Stomach (tissue), 9 donors: ENCODE measurements around the gene DYDC1. TPM values are rescaled to one million over a fixed set of nuclear protein-coding genes. Genes with fewer than 3 reads are reported as not detected.

Experiments
- DNase-seq, 2 donors: peaks; one replicate each; pipeline versions ENCODE4 v3.0.0 to v3.0.0-alpha.2; 2013 to 2019
- H3K27ac ChIP-seq, 5 donors: fragments of 200-600 bp in 4 of 5; sonication (generic) in 4 of 5; one replicate each; pipeline ENCODE4 v1.5.1; 2013 to 2019; ENCODE audit warnings: mild to moderate bottlenecking in 1 of 5, moderate library complexity in 1 of 5
- H3K27me3 ChIP-seq, 3 donors: fragments of 200-600 bp; sonication (generic); one replicate each; pipeline ENCODE4 v1.5.1; 2017 to 2019; ENCODE audit warnings: mixed run types in 1 of 3
- H3K36me3 ChIP-seq, 4 donors: fragments of 200-600 bp; sonication (generic); 1 replicate in 3 of 4; 2 replicates in 1 of 4; pipeline ENCODE4 v1.5.1; 2016 to 2019
- H3K4me1 ChIP-seq, 4 donors: fragments of 200-600 bp; sonication (generic); one replicate each; pipeline ENCODE4 v1.5.1; 2016 to 2019
- H3K4me3 ChIP-seq, 4 donors: fragments of 200-600 bp; sonication (generic) in 3 of 4; one replicate each; pipeline ENCODE4 v1.5.1; 2016 to 2019; ENCODE audit warnings: mild to moderate bottlenecking in 1 of 4
- H3K9me3 ChIP-seq, 4 donors: fragments of 200-600 bp; sonication (generic); one replicate each; pipeline ENCODE4 v1.5.1; 2016 to 2019
- CTCF ChIP-seq, 7 experiments: fragments of 450-650 bp in 4 of 7; fragments of 200-600 bp in 3 of 7; sonication (generic) in 3 of 7; IDR thresholded peaks; one replicate each; pipeline ENCODE4 v1.5.1; 2016 to 2019; ENCODE audit warnings: antibody characterized with exemption in 7 of 7, control low read depth in 2 of 7, mild to moderate bottlenecking in 1 of 7
- EP300 ChIP-seq: sonication (generic); formaldehyde crosslinking; IDR thresholded peaks from one replicate; pipeline ENCODE4 v1.6.1; 2017; ENCODE audit warnings: antibody characterized with exemption
- POLR2A ChIP-seq, 4 donors: fragments of 450-650 bp; IDR thresholded peaks; one replicate each; pipeline ENCODE4 v1.6.1; 2016; ENCODE audit warnings: antibody characterized with exemption in 4 of 4, control low read depth in 2 of 4, mild to moderate bottlenecking in 1 of 4, moderate library complexity in 1 of 4
- POLR2AphosphoS5 ChIP-seq, 3 donors: sonication (generic); formaldehyde crosslinking; IDR thresholded peaks; one replicate each; pipeline ENCODE4 v1.6.1; 2016; ENCODE audit warnings: antibody characterized with exemption in 3 of 3
- WGBS, 5 donors: extraction: QIAGEN DNeasy Blood & Tissue Kit in 3 of 5; methylation state at CpG; one replicate each; pipeline versions ENCODE4 v1.1.5 to v1.1.7; 2013 to 2018; 5-methylcytosine and 5-hydroxymethylcytosine counted together
- intact Hi-C: fragments of 100-400 bp; cut with DNase I; formaldehyde crosslinking; loops from one replicate; pipeline ENCODE4 v1.15.1; 2023; ENCODE audit warnings: low total_unique reads
- polyA plus RNA-seq, 3 donors: library from polyadenylated mRNA; stranded (reverse); fragments of 200-250 nt; gene quantifications; one replicate each; pipeline ENCODE4 v1.2.3, GENCODE V29; 2013
- total RNA-seq, 5 donors: library from RNA; depleted of rRNA; stranded (reverse); fragments of >200 nt; gene quantifications; one replicate each; pipeline versions ENCODE4 v1.1.0 to v1.2.3, GENCODE V29; 2014 to 2016
- donor health status: healthy with polysubstance abuse.
- donor health status: Bipolar disorder and iron deficiency.
- donor health status: healthy.

DYDC1 gene
- total and polyA plus RNA-seq, 8 donors = not detected

GRCh38 chr10:80344276-80344675 is 12.3 kb downstream of the DYDC1 start:
- H3K4me3 ChIP-seq = no peak overlapping the region
- intact Hi-C loops = no loop called here
- 67 to 83% (median 68%) methylated on average over 1 of the region's 1 CpG for WGBS, 5 donors

GRCh38 chr10:80333983-80334382 is 22.6 kb downstream of the DYDC1 start:
- TF ChIP-seq POLR2AphosphoS5 (IDR thresholded peaks at IDR 0.05) (no peak), CTCF (IDR thresholded peaks at IDR 0.05) (no peak), POLR2A (IDR thresholded peaks at IDR 0.05) (no peak), EP300 (no peak)
- no peak overlapping the region for H3K4me3 ChIP-seq
- H3K4me1 ChIP-seq = no peaks in the 10 kb centered on the region
- H3K27ac ChIP-seq = no peak overlapping the region
- H3K36me3 ChIP-seq = no peaks in the 10 kb centered on the region
- DNase-seq = no peak
- no peaks in the 10 kb centered on the region for H3K27me3 ChIP-seq
- intact Hi-C loops = no loop called here
- WGBS, 5 donors = 89 to 100% (median 92%) methylated on average over 1 of the region's 1 CpG
- H3K9me3 ChIP-seq = no peaks in the 10 kb centered on the region

More at GRCh38 chr10:80344276-80344675, 12.3 kb downstream of the DYDC1 start:
- no peak for DNase-seq
- no peak for TF ChIP-seq CTCF (IDR thresholded peaks at IDR 0.05)
- TF ChIP-seq EP300 = no peak
- TF ChIP-seq POLR2A (IDR thresholded peaks at IDR 0.05) = no peak
- no peak for TF ChIP-seq POLR2AphosphoS5 (IDR thresholded peaks at IDR 0.05)
- H3K4me1 ChIP-seq = no peaks in the 10 kb centered on the region
- no peaks in the 10 kb centered on the region for H3K27me3 ChIP-seq
- H3K36me3 ChIP-seq = no peaks in the 10 kb centered on the region
- no peak overlapping the region for H3K27ac ChIP-seq
- no peaks in the 10 kb centered on the region for H3K9me3 ChIP-seq

GRCh38 chr10:80324891-80325364 is 31.6 kb downstream of the DYDC1 start:
- H3K4me3 ChIP-seq = no peak overlapping the region
- peaks cover 0 to 6% (median 0%) of the 10 kb centered on the region in 3 donors for H3K27me3 ChIP-seq
- no peaks in the 10 kb centered on the region for H3K9me3 ChIP-seq
- DNase-seq = no peak
- no peak for TF ChIP-seq EP300
- no peak for TF ChIP-seq POLR2AphosphoS5 (IDR thresholded peaks at IDR 0.05)
- no peak for TF ChIP-seq POLR2A (IDR thresholded peaks at IDR 0.05)
- no peak for TF ChIP-seq CTCF (IDR thresholded peaks at IDR 0.05)
- no peaks in the 10 kb centered on the region for H3K4me1 ChIP-seq
- 50 to 63% (median 53%) methylated on average over 6 of the region's 6 CpGs for WGBS, 5 donors
- no peak overlapping the region for H3K27ac ChIP-seq
- no peaks in the 10 kb centered on the region for H3K36me3 ChIP-seq
- intact Hi-C loops = no loop called here

- TF ChIP-seq CTCF (IDR thresholded peaks at IDR 0.05) (no peak), EP300 (no peak), POLR2A (IDR thresholded peaks at IDR 0.05) (no peak), POLR2AphosphoS5 (IDR thresholded peaks at IDR 0.05) (no peak)
- peaks cover 0 to 6% (median 0%) of the 10 kb centered on the region in 3 donors for H3K27me3 ChIP-seq
- no peaks in the 10 kb centered on the region for H3K9me3 ChIP-seq
- H3K4me3 ChIP-seq = no peak overlapping the region
- intact Hi-C loops = no loop called here
- H3K36me3 ChIP-seq = no peaks in the 10 kb centered on the region
- WGBS, 5 donors = 53 to 71% (median 59%) methylated on average over 1 of the region's 1 CpG
- no peak for DNase-seq
- no peak overlapping the region for H3K27ac ChIP-seq
- H3K4me1 ChIP-seq = no peaks in the 10 kb centered on the region
Observed at GRCh38 chr10:80324086-80324485, 32.5 kb downstream of the DYDC1 start.
